T-cell (primary cell): ENCODE measurements around the gene ICAM5. TPM values are rescaled to one million over a fixed set of nuclear protein-coding genes. Genes with fewer than 3 reads are reported as not detected.

Source experiments
- ATAC-seq, 4 experiments: fragments of 200-7000 bp in 3 of 4; fragments of 150-1000 bp in 1 of 4; cut with Tn5 transposase; replicated peaks in 1 of 4; 1 replicate in 3 of 4; 2 replicates in 1 of 4; pipeline ENCODE4 v1.10.0; 2021; ENCODE audit warnings: moderate library complexity in 3 of 4, mild to moderate bottlenecking in 2 of 4, moderate number of reproducible peaks in 1 of 4
- CTCF ChIA-PET, 2 donors: fragments of 300-600 bp; sonication (Branson Sonifier 250); formaldehyde crosslinking; loops; one replicate each; lab custom pipeline; 2022; ENCODE audit warnings: antibody characterized with exemption in 2 of 2; lab: Charles Lee
- POLR2A ChIA-PET, 2 donors: fragments of 300-600 bp; sonication (Branson Sonifier 250); formaldehyde crosslinking; loops; one replicate each; lab custom pipeline; 2022; ENCODE audit warnings: antibody characterized with exemption in 2 of 2; lab: Charles Lee
- DNase-seq, 35 experiments: peaks; one replicate each; pipeline versions ENCODE4 v3.0.0 to v3.0.0-alpha.2; 2013 to 2023
- H3K27ac ChIP-seq: one replicate; pipeline ENCODE4 v1.5.1; 2013; ENCODE audit warnings: low read length
- H3K27me3 ChIP-seq, 2 experiments: replicated peaks in 1 of 2; 1 replicate in 1 of 2; 2 replicates in 1 of 2; pipeline versions ENCODE4 v1.6.1 to v1.7.0; 2013; ENCODE audit warnings: low read length in 1 of 2, mixed read lengths in 1 of 2; ENCODE audit not compliant: control insufficient read depth in 2 of 2, insufficient read depth in 2 of 2; ENCODE audit errors: extremely low read depth in 1 of 2
- H3K36me3 ChIP-seq, 2 donors: 1 replicate in 1 of 2; 2 replicates in 1 of 2; pipeline versions ENCODE4 v1.6.1 to v1.7.0; 2013; ENCODE audit warnings: low read length in 1 of 2; ENCODE audit not compliant: control insufficient read depth in 2 of 2, insufficient read depth in 1 of 2; ENCODE audit errors: extremely low read depth in 1 of 2
- H3K4me1 ChIP-seq, 2 experiments: 1 replicate in 1 of 2; 2 replicates in 1 of 2; pipeline versions ENCODE4 v1.6.1 to v1.7.0; 2013; ENCODE audit warnings: low read length in 2 of 2, mixed read lengths in 1 of 2; ENCODE audit not compliant: insufficient read depth in 2 of 2, control insufficient read depth in 1 of 2; ENCODE audit errors: extremely low read depth in 1 of 2
- H3K4me3 ChIP-seq, 2 donors: 1 replicate in 1 of 2; 2 replicates in 1 of 2; pipeline versions ENCODE4 v1.5.1 to v1.7.0; 2013; ENCODE audit warnings: mild to moderate bottlenecking in 2 of 2, low read length in 1 of 2, moderate library complexity in 1 of 2; ENCODE audit not compliant: control insufficient read depth in 1 of 2; ENCODE audit errors: extremely low read depth in 1 of 2
- H3K9me3 ChIP-seq: 2 replicates; pipeline ENCODE4 v1.7.0; 2013
- H3K27ac Mint-ChIP-seq, 2 donors: one replicate each; pipeline ENCODE4 v1.8.0; 2020 to 2021; ENCODE audit warnings: mild to moderate bottlenecking in 2 of 2, mixed read lengths in 2 of 2
- H3K27me3 Mint-ChIP-seq, 2 donors: one replicate each; pipeline ENCODE4 v1.8.0; 2021 to 2022; ENCODE audit warnings: mixed read lengths in 2 of 2
- H3K36me3 Mint-ChIP-seq: one replicate; pipeline ENCODE4 v1.8.0; 2021; ENCODE audit warnings: mixed read lengths
- H3K4me1 Mint-ChIP-seq, 3 donors: one replicate each; pipeline ENCODE4 v1.8.0; 2020 to 2022; ENCODE audit warnings: mixed read lengths in 3 of 3, mild to moderate bottlenecking in 1 of 3
- H3K4me3 Mint-ChIP-seq, 3 donors: one replicate each; pipeline ENCODE4 v1.8.0; 2020 to 2022; ENCODE audit warnings: mild to moderate bottlenecking in 3 of 3, mixed read lengths in 3 of 3, moderate library complexity in 3 of 3
- H3K9me3 Mint-ChIP-seq, 3 donors: one replicate each; pipeline ENCODE4 v1.8.0; 2020 to 2022; ENCODE audit warnings: mixed read lengths in 3 of 3
- WGBS: methylation state at CpG from one replicate; pipeline ENCODE4 v1.1.5; 2013; ENCODE audit warnings: missing lambda C conversion rate; ENCODE audit not compliant: insufficient coverage; 5-methylcytosine and 5-hydroxymethylcytosine counted together
- total RNA-seq, 35 experiments: library from RNA in 6 of 35; stranded (reverse) in 6 of 35; fragments of 120-200 nt in 1 of 35; gene quantifications; one replicate each; pipeline versions ENCODE4 v1.2.1 to v1.2.4 and lab custom pipeline; 2013 to 2026

Gene ICAM5
- total RNA-seq, 5 donors from 2014 or later (not counting 1 experiment from before 2014, with no cell fraction given), result 0.20 to 1.1 (median 0.59) TPM

GRCh38 chr19:10339380-10339960 is 49.7 kb downstream of the ICAM5 start, which contains the start of gene ICAM3:
ICAM3 (minus strand) TSS chr19:10339624; CDS start chr19:10339614, 10 bp downstream.
- H3K4me1 Mint-ChIP-seq, result peaks cover 29 to 35% (median 33%) of the 10 kb centered on the region in 3 donors
- H3K27me3 Mint-ChIP-seq, result no peaks in the 10 kb centered on the region
- H3K4me3 Mint-ChIP-seq, result peak within 1 kb of the TSS; percentile 85 to 95 (median 95)
- H3K9me3 ChIP-seq, result no peaks in the 10 kb centered on the region
- peak within 1 kb of the TSS; percentile 97 to 98 for H3K27ac Mint-ChIP-seq
- POLR2A ChIA-PET, result no interaction called here
- H3K27ac ChIP-seq, result peak within 1 kb of the TSS; percentile 76
- H3K9me3 Mint-ChIP-seq, result no peaks in the 10 kb centered on the region
- H3K36me3 ChIP-seq, result peaks cover 19 to 21% of the 10 kb centered on the region in 2 donors
- ATAC-seq (peak; percentile 93 to 96 (median 95)), DNase-seq (peak in 34 of 35 experiments; percentile 32 to 74 (median 48))
- H3K4me3 ChIP-seq, result peak within 1 kb of the TSS; percentile 84 to 93
- 2% methylated on average over 13 of the region's 14 CpGs for WGBS
- H3K4me1 ChIP-seq, result peaks cover 7 to 57% of the 10 kb centered on the region in 2 experiments
- H3K36me3 Mint-ChIP-seq, result no peaks in the 10 kb centered on the region
- CTCF ChIA-PET, result no interaction called here
- no peaks in the 10 kb centered on the region for H3K27me3 ChIP-seq

GRCh38 chr19:10339977-10340376 is 50.2 kb downstream of the ICAM5 start:
- Histone ChIP-seq H3K36me3 (peaks cover 14 to 16% of the 10 kb centered on the region in 2 donors), H3K27me3 (no peaks in the 10 kb centered on the region), H3K4me1 (peaks cover 7 to 52% of the 10 kb centered on the region in 2 experiments), H3K9me3 (no peaks in the 10 kb centered on the region), H3K4me3 (peak overlapping the region; percentile 84 to 93), H3K27ac (peak overlapping the region; percentile 76)
- DNase-seq, result peak in 1 of 35 experiments; percentile 28
- WGBS, result no CpG with 5 or more reads among the region's 5 CpGs
- Mint-ChIP-seq H3K4me1 (peaks cover 29 to 34% (median 31%) of the 10 kb centered on the region in 3 donors), H3K27me3 (no peaks in the 10 kb centered on the region), H3K27ac (peak overlapping the region; percentile 97 to 98), H3K9me3 (no peaks in the 10 kb centered on the region), H3K36me3 (no peaks in the 10 kb centered on the region), H3K4me3 (peak overlapping the region; percentile 85 to 95 (median 95))
- ATAC-seq, result no peak
- POLR2A ChIA-PET, result no interaction called here
- CTCF ChIA-PET, result no interaction called here

GRCh38 chr19:10343495-10343894 is 53.7 kb downstream of the ICAM5 start:
- Mint-ChIP-seq H3K4me3 (no peak overlapping the region), H3K9me3 (no peaks in the 10 kb centered on the region), H3K4me1 (peaks cover 20 to 22% (median 20%) of the 10 kb centered on the region in 3 donors), H3K27me3 (no peaks in the 10 kb centered on the region), H3K36me3 (no peaks in the 10 kb centered on the region), H3K27ac (no peak overlapping the region)
- no peak for DNase-seq
- Histone ChIP-seq H3K27ac (no peak overlapping the region), H3K9me3 (no peaks in the 10 kb centered on the region), H3K4me3 (no peak overlapping the region), H3K27me3 (no peaks in the 10 kb centered on the region), H3K36me3 (no peaks in the 10 kb centered on the region), H3K4me1 (peaks cover 4 to 25% of the 10 kb centered on the region in 2 experiments)
- no peak for ATAC-seq
- no CpG with 5 or more reads among the region's 2 CpGs for WGBS
- CTCF ChIA-PET, result interaction anchor here in 1 of 2 donors (0.7 kb wide), 2 partner anchors 530 to 820 kb away, joined by 3 to 4 read pairs; no protein-coding TSS in a partner anchor
- POLR2A ChIA-PET, result no interaction called here

GRCh38 chr19:10344780-10345179 is 55.0 kb downstream of the ICAM5 start:
- no peaks in the 10 kb centered on the region for H3K36me3 Mint-ChIP-seq
- whole genome bisulfite sequencing, result 91% methylated on average over 4 of the region's 10 CpGs
- H3K4me1 Mint-ChIP-seq, result peaks cover 7 to 9% (median 8%) of the 10 kb centered on the region in 3 donors
- no peaks in the 10 kb centered on the region for H3K9me3 Mint-ChIP-seq
- ATAC-seq (no peak), DNase-seq (no peak)
- ChIA-PET POLR2A (interaction anchor here in 1 of 2 donors (0.6 kb wide), 2 partner anchors 38 to 59 kb away, joined by 3 to 4 read pairs; no protein-coding TSS in a partner anchor), CTCF (no interaction called here)
- no peak overlapping the region for H3K27ac Mint-ChIP-seq
- no peaks in the 10 kb centered on the region for H3K27me3 ChIP-seq
- H3K4me1 ChIP-seq, result peaks cover 0 to 13% of the 10 kb centered on the region in 2 experiments
- H3K9me3 ChIP-seq, result no peaks in the 10 kb centered on the region
- H3K36me3 ChIP-seq, result peaks cover 0 to 2% of the 10 kb centered on the region in 2 donors
- no peak overlapping the region for H3K4me3 Mint-ChIP-seq
- H3K27me3 Mint-ChIP-seq, result no peaks in the 10 kb centered on the region
- no peak overlapping the region for H3K4me3 ChIP-seq
- H3K27ac ChIP-seq, result no peak overlapping the region

Other genes with a start within 250 kb of the ICAM5 start
- gene SHFL, start 203.6 kb upstream of the ICAM5 start, total RNA-seq, result 100 to 1,000 TPM in 3 of 5 donors, 10 to 100 TPM in 2; 75.5 to 116 (median 109) TPM
- gene ANGPTL6, start 187.3 kb upstream of the ICAM5 start, total RNA-seq, result 1 to 10 TPM in 3 of 5 donors, under 1 TPM in 2; 0.37 to 1.7 (median 1.1) TPM
- 100 to 1,000 TPM in 3 of 5 donors, 10 to 100 TPM in 2; 89.3 to 140 (median 123) TPM for gene PPAN, start 183.6 kb upstream of the ICAM5 start, total RNA-seq
- gene P2RY11, start 178.3 kb upstream of the ICAM5 start, total RNA-seq, result 10 to 100 TPM; 58.8 to 75.2 (median 61.7) TPM
- 100 to 1,000 TPM; 288 to 435 (median 387) TPM for gene EIF3G, start 170.1 kb upstream of the ICAM5 start, total RNA-seq
- gene DNMT1, start 95.0 kb upstream of the ICAM5 start, total RNA-seq, result 100 to 1,000 TPM; 199 to 245 (median 235) TPM
- 10 to 100 TPM in 2 of 5 donors, 1 to 10 TPM in 3; 6.2 to 11.4 (median 9.8) TPM for gene S1PR2, start 58.6 kb upstream of the ICAM5 start, total RNA-seq
- gene MRPL4, start 37.7 kb upstream of the ICAM5 start, total RNA-seq, result 10 to 100 TPM; 32.9 to 56.6 (median 53.1) TPM
- 10 to 100 TPM in 1 of 5 donors, 1 to 10 TPM in 4; 4.2 to 11.0 (median 5.9) TPM for gene ICAM1, start 18.8 kb upstream of the ICAM5 start, total RNA-seq
- under 1 TPM; 0.47 to 0.79 (median 0.53) TPM for gene ICAM4, start 3.0 kb upstream of the ICAM5 start, total RNA-seq
- gene ZGLP1, start 19.9 kb downstream of the ICAM5 start, total RNA-seq, result 10 to 100 TPM in 2 of 5 donors, 1 to 10 TPM in 3; 3.9 to 11.8 (median 8.1) TPM
- 10 to 100 TPM in 3 of 5 donors, 1 to 10 TPM in 2; 5.7 to 16.8 (median 11.4) TPM for gene FDX2, start 26.1 kb downstream of the ICAM5 start, total RNA-seq
- 10 to 100 TPM; 31.5 to 68.2 (median 61.2) TPM for gene RAVER1, start 43.6 kb downstream of the ICAM5 start, total RNA-seq
- gene ICAM3, start 49.7 kb downstream of the ICAM5 start, total RNA-seq, result 100 to 1,000 TPM; 167 to 233 (median 183) TPM
- gene TYK2, start 90.6 kb downstream of the ICAM5 start, total RNA-seq, result 100 to 1,000 TPM; 277 to 346 (median 323) TPM
- gene CDC37, start 113.6 kb downstream of the ICAM5 start, total RNA-seq, result 100 to 1,000 TPM; 163 to 205 (median 190) TPM
- gene PDE4A, start 130.6 kb downstream of the ICAM5 start, total RNA-seq, result 10 to 100 TPM in 1 of 5 donors, 1 to 10 TPM in 4; 2.2 to 13.3 (median 6.2) TPM
- gene KEAP1, start 213.4 kb downstream of the ICAM5 start, total RNA-seq, result 10 to 100 TPM; 18.4 to 64.2 (median 56.0) TPM
- 10 to 100 TPM in 1 of 5 donors, 1 to 10 TPM in 4; 1.9 to 25.0 (median 6.5) TPM for gene S1PR5, start 227.5 kb downstream of the ICAM5 start, total RNA-seq